Loucy (cell line): ENCODE measurements around the gene ERVH48-1.

Experiments
- CTCF ChIP-seq: fragments of 200-600 bp; sonication (generic); conservative IDR thresholded peaks from 2 replicates; pipeline ENCODE4 v1.5.1; 2014; ENCODE audit warnings: mild to moderate bottlenecking, antibody characterized with exemption, low read length
- EZH2phosphoT487 ChIP-seq: fragments of 200-600 bp; IDR thresholded peaks from 2 replicates; pipeline ENCODE4 v1.6.1; 2018; ENCODE audit warnings: antibody characterized with exemption, mild to moderate bottlenecking, moderate library complexity, borderline replicate concordance

GRCh38 chr21:42931560-42932235 is 6.3 kb upstream of the ERVH48-1 start:
- TF ChIP-seq CTCF = no peak
- TF ChIP-seq EZH2phosphoT487 = no peak
